ENCODE results near the gene ANXA8. TPM values are rescaled to one million over a fixed set of nuclear protein-coding genes. Genes with fewer than 3 reads are reported as not detected.

Gene ANXA8
- total and polyA plus RNA-seq, 2 experiments from 2014 or later: 87.6 to 213 TPM

DNA sequence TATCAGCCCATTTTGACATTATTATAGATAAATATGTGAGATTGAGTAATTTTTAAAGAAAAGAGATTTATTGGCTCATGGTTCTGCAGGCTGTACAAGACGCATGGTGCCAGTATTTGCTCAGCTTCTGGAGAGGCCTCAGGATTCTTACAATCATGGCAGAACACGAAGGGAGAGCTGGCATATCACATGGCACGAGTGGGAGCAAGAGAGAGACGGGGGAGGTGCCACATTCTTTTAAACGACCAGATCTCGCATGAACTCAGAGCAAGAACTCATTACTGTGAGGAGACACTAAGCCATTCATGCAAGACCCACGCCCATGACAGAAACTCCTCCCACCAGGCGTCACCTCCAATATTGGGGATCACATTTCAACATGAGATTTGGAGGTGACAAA is 59.7 kb downstream of the ANXA8 start:
- H3K4me1 ChIP-seq (ENCODE audit: insufficient read depth): no peaks in the 10 kb centered on the region
- H4K20me1 ChIP-seq (ENCODE audit: insufficient read depth, poor library complexity, severe bottlenecking): no peaks in the 10 kb centered on the region
- no peaks in the 10 kb centered on the region for H3K27me3 ChIP-seq
- WGBS (ENCODE audit: low lambda C conversion rate, missing lambda C conversion rate): 74% methylated on average over 8 of the region's 8 CpGs
- no peak overlapping the region for H3K4me2 ChIP-seq
- H3K9me2 ChIP-seq (replicated peaks; ENCODE audit: insufficient read depth): no peaks in the 10 kb centered on the region
- H3K79me2 ChIP-seq: no peaks in the 10 kb centered on the region
- no peaks in the 10 kb centered on the region for H3K9me3 ChIP-seq (ENCODE audit: low read depth)
- TF ChIP-seq, protein P1, sequence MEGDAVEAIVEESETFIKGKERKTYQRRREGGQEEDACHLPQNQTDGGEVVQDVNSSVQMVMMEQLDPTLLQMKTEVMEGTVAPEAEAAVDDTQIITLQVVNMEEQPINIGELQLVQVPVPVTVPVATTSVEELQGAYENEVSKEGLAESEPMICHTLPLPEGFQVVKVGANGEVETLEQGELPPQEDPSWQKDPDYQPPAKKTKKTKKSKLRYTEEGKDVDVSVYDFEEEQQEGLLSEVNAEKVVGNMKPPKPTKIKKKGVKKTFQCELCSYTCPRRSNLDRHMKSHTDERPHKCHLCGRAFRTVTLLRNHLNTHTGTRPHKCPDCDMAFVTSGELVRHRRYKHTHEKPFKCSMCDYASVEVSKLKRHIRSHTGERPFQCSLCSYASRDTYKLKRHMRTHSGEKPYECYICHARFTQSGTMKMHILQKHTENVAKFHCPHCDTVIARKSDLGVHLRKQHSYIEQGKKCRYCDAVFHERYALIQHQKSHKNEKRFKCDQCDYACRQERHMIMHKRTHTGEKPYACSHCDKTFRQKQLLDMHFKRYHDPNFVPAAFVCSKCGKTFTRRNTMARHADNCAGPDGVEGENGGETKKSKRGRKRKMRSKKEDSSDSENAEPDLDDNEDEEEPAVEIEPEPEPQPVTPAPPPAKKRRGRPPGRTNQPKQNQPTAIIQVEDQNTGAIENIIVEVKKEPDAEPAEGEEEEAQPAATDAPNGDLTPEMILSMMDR (IDR thresholded peaks at IDR 0.05; ENCODE audit: poor library complexity): no peak
- TF ChIP-seq EZH2 (IDR thresholded peaks at IDR 0.05; ENCODE audit: borderline replicate concordance) (no peak), EZH2phosphoT487 (IDR thresholded peaks at IDR 0.05; ENCODE audit: low read depth, severe bottlenecking, unreplicated experiment) (no peak)
- no peak overlapping the region for H3K27ac ChIP-seq
- H3K36me3 ChIP-seq (replicated peaks; ENCODE audit: insufficient read depth, low read depth): no peaks in the 10 kb centered on the region
- DNase-seq (ENCODE audit: low spot score): no peak
- H3K4me3 ChIP-seq: no peak overlapping the region
- H2AFZ ChIP-seq: no peak overlapping the region

DNA sequence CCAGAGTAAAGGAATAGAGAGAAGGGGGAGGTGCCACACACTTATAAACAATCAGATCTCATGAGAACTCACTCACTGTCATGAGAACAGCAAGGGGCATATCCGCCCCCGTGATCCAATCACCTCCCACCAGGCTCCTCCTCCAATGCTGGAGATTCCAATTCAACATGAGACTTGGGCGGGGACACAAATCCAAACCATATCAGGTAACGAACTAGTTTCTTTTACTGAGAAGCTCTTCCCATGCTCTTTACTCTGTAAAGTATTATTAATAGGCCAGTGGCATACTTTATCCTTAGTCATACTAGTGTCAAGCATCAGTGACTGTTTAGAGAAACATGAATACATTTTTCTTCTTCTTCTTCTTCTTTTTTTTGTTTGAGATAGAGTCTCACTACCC is 60.4 kb downstream of the ANXA8 start:
- 76% methylated on average over 4 of the region's 4 CpGs for WGBS (ENCODE audit: low lambda C conversion rate, missing lambda C conversion rate)
- Histone ChIP-seq H3K9me3 (ENCODE audit: low read depth) (no peaks in the 10 kb centered on the region), H3K9me2 (replicated peaks; ENCODE audit: insufficient read depth) (no peaks in the 10 kb centered on the region)

DNA sequence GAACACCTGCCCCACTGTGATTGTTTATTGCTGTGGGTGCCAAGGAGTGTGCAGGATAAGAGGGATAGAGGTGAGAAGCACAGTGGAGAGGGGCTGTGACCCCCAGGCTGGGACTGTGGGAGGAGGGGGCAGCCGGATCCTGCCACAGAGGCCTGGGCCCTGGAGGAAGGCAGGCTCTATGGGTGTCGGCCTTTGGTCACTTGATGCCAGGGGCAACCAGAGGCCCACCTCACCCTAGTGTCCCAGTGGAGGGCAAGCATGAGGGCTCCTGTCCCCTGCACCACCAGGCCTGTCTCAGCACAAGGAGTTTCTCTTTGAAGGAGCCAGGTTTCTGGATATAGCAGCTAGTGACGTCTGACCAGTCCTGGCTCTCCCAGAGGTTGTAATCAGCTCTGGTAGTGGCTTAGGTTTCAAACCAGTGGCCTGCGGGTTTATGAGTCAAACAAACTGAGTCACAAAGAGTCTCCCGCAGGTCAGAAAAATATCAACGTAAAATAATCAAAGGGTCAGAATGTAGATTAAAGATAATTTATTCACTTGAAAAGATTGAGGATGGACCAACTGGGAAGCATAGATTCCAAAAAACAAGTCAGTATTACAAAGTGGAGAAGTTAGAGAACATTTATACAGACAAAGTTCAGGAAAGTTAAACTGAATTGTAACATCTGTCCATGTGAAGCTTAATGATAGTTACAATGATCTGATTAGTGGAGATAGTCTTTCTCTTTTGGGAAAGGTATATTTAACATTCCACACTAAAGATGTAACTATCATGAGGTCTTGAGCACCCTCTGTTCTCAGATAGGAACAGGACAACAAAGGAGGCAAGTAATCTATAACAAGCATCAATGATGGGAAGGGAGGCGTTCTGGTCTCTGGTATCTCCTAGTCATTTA is 62.6 kb downstream of the ANXA8 start:
- Histone ChIP-seq H4K20me1 (ENCODE audit: insufficient read depth, poor library complexity, severe bottlenecking) (no peaks in the 10 kb centered on the region), H3K79me2 (no peaks in the 10 kb centered on the region), H2AFZ (no peak overlapping the region), H3K4me2 (no peak overlapping the region), H3K36me3 (replicated peaks; ENCODE audit: insufficient read depth, low read depth) (no peaks in the 10 kb centered on the region), H3K4me3 (no peak overlapping the region), H3K27ac (no peak overlapping the region), H3K9me3 (ENCODE audit: low read depth) (no peaks in the 10 kb centered on the region), H3K9me2 (replicated peaks; ENCODE audit: insufficient read depth) (no peaks in the 10 kb centered on the region), H3K4me1 (ENCODE audit: insufficient read depth) (no peaks in the 10 kb centered on the region), H3K27me3 (no peaks in the 10 kb centered on the region)
- no peak for TF ChIP-seq EZH2 (IDR thresholded peaks at IDR 0.05; ENCODE audit: borderline replicate concordance)
- TF ChIP-seq, protein P1 (IDR thresholded peaks at IDR 0.05; ENCODE audit: poor library complexity): no peak
- TF ChIP-seq EZH2phosphoT487 (IDR thresholded peaks at IDR 0.05; ENCODE audit: low read depth, severe bottlenecking, unreplicated experiment): no peak
- DNase-seq (ENCODE audit: low spot score): no peak
- WGBS (ENCODE audit: low lambda C conversion rate, missing lambda C conversion rate): 72% methylated on average over 7 of the region's 7 CpGs

More for the DNA sequence above, 60.4 kb downstream of the ANXA8 start:
- Histone ChIP-seq H3K27ac (no peak overlapping the region), H3K4me1 (ENCODE audit: insufficient read depth) (no peaks in the 10 kb centered on the region), H3K27me3 (no peaks in the 10 kb centered on the region), H3K4me3 (no peak overlapping the region), H3K79me2 (no peaks in the 10 kb centered on the region), H4K20me1 (ENCODE audit: insufficient read depth, poor library complexity, severe bottlenecking) (no peaks in the 10 kb centered on the region), H3K36me3 (replicated peaks; ENCODE audit: insufficient read depth, low read depth) (no peaks in the 10 kb centered on the region), H2AFZ (no peak overlapping the region), H3K4me2 (no peak overlapping the region)
- no peak for TF ChIP-seq EZH2 (IDR thresholded peaks at IDR 0.05; ENCODE audit: borderline replicate concordance)
- no peak for TF ChIP-seq EZH2phosphoT487 (IDR thresholded peaks at IDR 0.05; ENCODE audit: low read depth, severe bottlenecking, unreplicated experiment)
- TF ChIP-seq, protein P1 (IDR thresholded peaks at IDR 0.05; ENCODE audit: poor library complexity): no peak
- no peak for DNase-seq (ENCODE audit: low spot score)
